ENCODE data around the gene PPP1R3A. TPM values are rescaled to one million over a fixed set of nuclear protein-coding genes. Genes with fewer than 3 reads are reported as not detected.
"Not testable (repeated sequence)": the region's sequence is repeated elsewhere in the genome, so short reads cannot be mapped to it uniquely, and the experiment has no call there.

The PPP1R3A gene
- total and polyA plus RNA-seq, 2 of the 8 experiments (the other 6 are each of a cell fraction or from before 2014, with no cell fraction given): not detected

- no peak overlapping the region for H3K14ac ChIP-seq (ENCODE audit: insufficient read length)
- no peak overlapping the region for H3K4me3 ChIP-seq (ENCODE audit: extremely low read depth in 1 of 4, insufficient read depth in 2 of 4, low read depth in 3 of 4, low read length in 4 of 4)
- H2BK15ac ChIP-seq (ENCODE audit: low read length): no peak overlapping the region
- no peaks in the 10 kb centered on the region for H3K36me3 ChIP-seq (ENCODE audit: control insufficient read depth in 2 of 4, insufficient read depth in 4 of 4, low read length in 3 of 4)
- 71% methylated on average over 1 of the region's 3 CpGs; no CpG with 5 or more reads in 1 of the 2 experiments for WGBS, 2 experiments (ENCODE audit: extremely low coverage in 1 of 2, insufficient coverage in 1 of 2, insufficient read length in 1 of 2, insufficient replicate concordance in 2 of 2, low coverage in 1 of 2, low lambda C conversion rate in 2 of 2, missing lambda C conversion rate in 1 of 2)
- H3K23ac ChIP-seq (ENCODE audit: insufficient read length): no peak overlapping the region
- H3K79me2 ChIP-seq (ENCODE audit: control insufficient read depth in 1 of 2, insufficient read depth in 2 of 2, low read length in 2 of 2): no peaks in the 10 kb centered on the region
- no peaks in the 10 kb centered on the region for H3K79me1 ChIP-seq (ENCODE audit: low read depth, low read length)
- H3K9me3 ChIP-seq (ENCODE audit: insufficient read depth in 2 of 2, low read depth in 1 of 2, low read length in 1 of 2): 0 out of 4 replicates have a peak, but pooled peaks cover 2 to 3% of the 10 kb centered on the region in 2 experiments
- no peak overlapping the region for H3K4me2 ChIP-seq (ENCODE audit: insufficient read depth in 1 of 2, low read depth in 2 of 2, low read length in 2 of 2)
- DNase-seq (ENCODE audit: low read depth in 1 of 2, low spot score in 2 of 2) (no peak), FAIRE-seq (no peak)
- ChIA-PET CTCF (ENCODE audit: partially characterized antibody) (no interaction called here), POLR2A (ENCODE audit: partially characterized antibody) (no interaction called here)
- H4K5ac ChIP-seq (ENCODE audit: insufficient read length, low read depth, low read length): no peak overlapping the region
- no peak overlapping the region for H2BK12ac ChIP-seq (ENCODE audit: low read depth, low read length)
- no peak overlapping the region for H3K56ac ChIP-seq (replicated peaks; ENCODE audit: insufficient read length, low read depth, low read length)
- no peak overlapping the region for H3K4ac ChIP-seq (replicated peaks; ENCODE audit: insufficient read length, low read depth, low read length)
- no peaks in the 10 kb centered on the region for H4K20me1 ChIP-seq (replicated peaks in 1 of 2; ENCODE audit: control insufficient read depth in 1 of 2, insufficient read depth in 2 of 2, low read length in 2 of 2)
- no peaks in the 10 kb centered on the region for H3K27me3 ChIP-seq (replicated peaks in 1 of 4; ENCODE audit: control insufficient read depth in 3 of 4, extremely low read depth in 1 of 4, insufficient read depth in 3 of 4, low read length in 3 of 4)
- H2BK20ac ChIP-seq (ENCODE audit: low read length): no peak overlapping the region
- H2BK5ac ChIP-seq (ENCODE audit: low read depth, low read length): no peak overlapping the region
- H2AFZ ChIP-seq (ENCODE audit: low read length): no peak overlapping the region
- no peak overlapping the region for H2BK120ac ChIP-seq (replicated peaks; ENCODE audit: low read depth, low read length)
- H3K4me1 ChIP-seq (replicated peaks in 1 of 4; ENCODE audit: control insufficient read depth in 3 of 4, insufficient read depth in 4 of 4, low read length in 3 of 4): no peaks in the 10 kb centered on the region
- no peak overlapping the region for H3K27ac ChIP-seq (ENCODE audit: low read depth, low read length)
- no peaks in the 10 kb centered on the region for H3K23me2 ChIP-seq (ENCODE audit: low read depth, low read length)
- no peak overlapping the region for H2AK5ac ChIP-seq (ENCODE audit: low read depth, low read length)
- H4K8ac ChIP-seq (ENCODE audit: extremely low read depth, insufficient read depth, low read length): 0 out of 2 replicates have a peak overlapping the region, but pooled peaks have one; percentile 14
- H3K9ac ChIP-seq (replicated peaks in 1 of 4; ENCODE audit: extremely low read depth in 1 of 4, low read depth in 3 of 4, low read length in 3 of 4): no peak overlapping the region
- no peak overlapping the region for H4K91ac ChIP-seq (replicated peaks; ENCODE audit: insufficient read length, low read length)
- no peak overlapping the region for H3K18ac ChIP-seq (ENCODE audit: extremely low read depth, low read length)
- TF ChIP-seq SRF (IDR thresholded peaks at IDR 0.05; ENCODE audit: low read depth, low read length): no peak
- no peak for TF ChIP-seq BACH1 (IDR thresholded peaks at IDR 0.05; ENCODE audit: low read length)
Observed at GRCh38 chr7:113936535-113936934, 17.7 kb upstream of the PPP1R3A start.

DNA sequence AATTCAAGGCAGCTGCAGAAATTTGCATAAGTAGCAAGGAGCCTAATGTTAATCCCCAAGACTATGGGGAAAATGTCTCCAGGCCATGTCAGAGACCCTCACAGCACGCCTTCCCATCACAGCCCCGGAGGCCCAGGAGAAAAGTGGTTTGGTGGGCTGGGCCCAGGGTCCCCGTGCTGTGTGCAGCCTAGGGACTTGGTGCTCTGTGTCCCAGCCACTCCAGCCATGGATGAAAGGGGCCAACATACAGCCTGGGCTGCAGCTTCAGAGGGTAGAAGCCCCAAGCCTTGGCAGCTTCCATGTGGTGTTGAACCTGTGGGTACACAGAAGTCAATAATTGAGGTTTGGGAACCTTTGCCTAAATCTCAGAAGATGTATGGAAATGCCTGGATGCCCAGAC lies 10.6 kb upstream of the PPP1R3A start:
- CTCF ChIA-PET (ENCODE audit: partially characterized antibody); H4K91ac ChIP-seq (replicated peaks; ENCODE audit: insufficient read length, low read length); H3K9me3 ChIP-seq (ENCODE audit: insufficient read depth in 2 of 2, low read depth in 1 of 2, low read length in 1 of 2); H3K23me2 ChIP-seq (ENCODE audit: low read depth, low read length); H3K4me3 ChIP-seq (ENCODE audit: extremely low read depth in 1 of 4, insufficient read depth in 2 of 4, low read depth in 3 of 4, low read length in 4 of 4); POLR2A ChIA-PET (ENCODE audit: partially characterized antibody); H3K79me2 ChIP-seq (ENCODE audit: control insufficient read depth in 1 of 2, insufficient read depth in 2 of 2, low read length in 2 of 2); H2AK5ac ChIP-seq (ENCODE audit: low read depth, low read length); DNase-seq (ENCODE audit: low read depth in 1 of 2, low spot score in 2 of 2); H3K18ac ChIP-seq (ENCODE audit: extremely low read depth, low read length); H3K4me1 ChIP-seq (replicated peaks in 1 of 4; ENCODE audit: control insufficient read depth in 3 of 4, insufficient read depth in 4 of 4, low read length in 3 of 4); H3K27ac ChIP-seq (ENCODE audit: low read depth, low read length); H3K36me3 ChIP-seq (ENCODE audit: control insufficient read depth in 2 of 4, insufficient read depth in 4 of 4, low read length in 3 of 4); H3K14ac ChIP-seq (ENCODE audit: insufficient read length); H3K9ac ChIP-seq (replicated peaks in 1 of 4; ENCODE audit: extremely low read depth in 1 of 4, low read depth in 3 of 4, low read length in 3 of 4); H4K8ac ChIP-seq (ENCODE audit: extremely low read depth, insufficient read depth, low read length); FAIRE-seq; H2AFZ ChIP-seq (ENCODE audit: low read length); H2BK20ac ChIP-seq (ENCODE audit: low read length); H2BK15ac ChIP-seq (ENCODE audit: low read length); H3K4ac ChIP-seq (replicated peaks; ENCODE audit: insufficient read length, low read depth, low read length); H4K20me1 ChIP-seq (replicated peaks in 1 of 2; ENCODE audit: control insufficient read depth in 1 of 2, insufficient read depth in 2 of 2, low read length in 2 of 2); H3K23ac ChIP-seq (ENCODE audit: insufficient read length); H2BK5ac ChIP-seq (ENCODE audit: low read depth, low read length); H4K5ac ChIP-seq (ENCODE audit: insufficient read length, low read depth, low read length); H3K79me1 ChIP-seq (ENCODE audit: low read depth, low read length); H2BK12ac ChIP-seq (ENCODE audit: low read depth, low read length); H3K27me3 ChIP-seq (replicated peaks in 1 of 4; ENCODE audit: control insufficient read depth in 3 of 4, extremely low read depth in 1 of 4, insufficient read depth in 3 of 4, low read length in 3 of 4); H3K4me2 ChIP-seq (ENCODE audit: insufficient read depth in 1 of 2, low read depth in 2 of 2, low read length in 2 of 2); H2BK120ac ChIP-seq (replicated peaks; ENCODE audit: low read depth, low read length); H3K56ac ChIP-seq (replicated peaks; ENCODE audit: insufficient read length, low read depth, low read length): not testable (repeated sequence)
- WGBS, 2 experiments (ENCODE audit: extremely low coverage in 1 of 2, insufficient coverage in 1 of 2, insufficient read length in 1 of 2, insufficient replicate concordance in 2 of 2, low coverage in 1 of 2, low lambda C conversion rate in 2 of 2, missing lambda C conversion rate in 1 of 2): 92% methylated on average over 3 of the region's 3 CpGs; no CpG with 5 or more reads in 1 of the 2 experiments
